ENCODE measurements around the gene HINFP. TPM values are rescaled to one million over a fixed set of nuclear protein-coding genes. Genes with fewer than 3 reads are reported as not detected.

The HINFP gene
- total and polyA plus RNA-seq, 9 of the 15 experiments (the other 6 are each of a cell fraction or from before 2014, with no cell fraction given): 13.8 to 34.1 (median 22.5) TPM

- Histone ChIP-seq H3K4me2 (ENCODE audit: insufficient read depth, low read length) (peak within 1 kb of the TSS; percentile 62), H3K79me2 (ENCODE audit: control insufficient read depth, insufficient read depth, low read length) (no peaks in the 10 kb centered on the region), H3K9me1 (ENCODE audit: control insufficient read depth, insufficient read depth, low read length) (no peaks in the 10 kb centered on the region), H3K27me3 (ENCODE audit: control insufficient read depth in 2 of 2, insufficient read depth in 2 of 2, low read length in 2 of 2) (peaks cover 4 to 16% of the 10 kb centered on the region in 2 experiments; a peak in 3 of 5 replicates), H3K36me3 (ENCODE audit: control insufficient read depth, insufficient read depth, low read length) (no peaks in the 10 kb centered on the region), H3K4me1 (replicated peaks in 1 of 2; ENCODE audit: control insufficient read depth in 2 of 2, insufficient read depth in 2 of 2, low read length in 2 of 2) (peaks cover 11 to 24% of the 10 kb centered on the region in 2 experiments; a peak in 4 of 5 replicates), H3K27ac (ENCODE audit: extremely low read depth, low read depth, low read length) (no peak within 1 kb of the TSS), H3K4me3 (peak within 1 kb of the TSS; percentile 42), H3K9ac (ENCODE audit: insufficient read depth in 1 of 2, low read depth in 2 of 2, low read length in 2 of 2) (peak within 1 kb of the TSS in 1 of 2 experiments; percentile 86; a peak in 2 of 4 replicates), H4K20me1 (replicated peaks; ENCODE audit: control insufficient read depth, insufficient read depth, low read length) (no peaks in the 10 kb centered on the region; the same call in 1 of the 2 replicates), H3K9me3 (replicated peaks; ENCODE audit: control insufficient read depth, insufficient read depth, low read depth, low read length) (no peaks in the 10 kb centered on the region), H2AFZ (ENCODE audit: low read depth, low read length) (peak within 1 kb of the TSS; percentile 71)
- DNase-seq (ENCODE audit: extremely low read depth in 1 of 4, low spot score in 3 of 4) (peak in 2 of 4 experiments; percentile 72 to 75), ATAC-seq (peak; percentile 36), FAIRE-seq (no peak)
- no TSS peak for BruUV-seq (replicated peaks)
- intact Hi-C loops (cut with micrococcal nuclease): no loop called here
- ChIA-PET CTCF (ENCODE audit: low intra/inter-chr PET ratio) (interaction anchor here (0.7 kb wide), 1 partner anchor 46 kb away, joined by 4 read pairs; no protein-coding TSS in a partner anchor), POLR2A (interaction anchor here (0.6 to 1.1 kb wide), 6 partner anchors 12 to 262 kb away, joined by 3 to 6 read pairs (median 4); a partner anchor contains a TSS)
- TF ChIP-seq ZBTB43 (CRISPR knock-in tag; IDR thresholded peaks at IDR 0.05) (no peak), MAZ (CRISPR knock-in tag; conservative IDR thresholded peaks at IDR 0.05 in 1 of 2, IDR thresholded peaks at IDR 0.05 in 1 of 2) (0 out of 4 replicates have a peak, but pooled peaks of 1 of the 2 experiments have one; percentile 15), NFIC (IDR thresholded peaks at IDR 0.05) (peak; percentile 32; the same call in 1 of the 2 replicates), RB1 (IDR thresholded peaks at IDR 0.05; ENCODE audit: low read depth) (0 out of 2 replicates have a peak, but pooled peaks have one; percentile 18), PTTG1 (tag; IDR thresholded peaks at IDR 0.05; ENCODE audit: low read depth) (no peak), E2F6 (IDR thresholded peaks at IDR 0.05; ENCODE audit: borderline replicate concordance in 1 of 2, extremely low read depth in 1 of 2, insufficient read depth in 1 of 2, insufficient read length in 1 of 2, low read depth in 1 of 2, low read length in 1 of 2, poor library complexity in 1 of 2, severe bottlenecking in 1 of 2) (peak in 1 of 2 experiments; percentile 21), UBTF (IDR thresholded peaks at IDR 0.05; ENCODE audit: borderline replicate concordance in 1 of 2, low read depth in 2 of 2, low read length in 2 of 2) (0 out of 4 replicates have a peak, but pooled peaks of 1 of the 2 experiments have one; percentile 37), GATAD2B (IDR thresholded peaks at IDR 0.05; ENCODE audit: borderline replicate concordance) (0 out of 2 replicates have a peak, but pooled peaks have one; percentile 33), ZBTB7A (IDR thresholded peaks at IDR 0.05; ENCODE audit: borderline replicate concordance, control insufficient read depth, low read depth, low read length) (peak; percentile 27; the same call in 1 of the 2 replicates), HMGN3 (IDR thresholded peaks at IDR 0.05; ENCODE audit: borderline replicate concordance, extremely low read depth, insufficient read length, low read depth, low read length) (peak; percentile 37), CXXC5 (CRISPR knock-in tag; IDR thresholded peaks at IDR 0.05) (no peak)
- in situ Hi-C loops (cut with MboI): no loop called here
- WGBS (ENCODE audit: insufficient coverage, low coverage, missing lambda C conversion rate): under 1% methylated on average over 41 of the region's 73 CpGs
Measured at GRCh38 chr11:119149018-119149785, 27.8 kb downstream of the HINFP start, which contains the start of gene ABCG4. Gene ABCG4 (plus strand): TSS chr11:119149052. CDS start chr11:119149966, 914 bp downstream.
